Skin epidermis (tissue), 12 donors: ENCODE data around the gene NELL1.

ENCODE experiments used
- H3K27ac ChIP-seq, 21 experiments: fragments of 200-600 bp; sonication (generic) in 11 of 21; one replicate each; pipeline ENCODE4 v1.5.0; 2020; ENCODE audit warnings: mild to moderate bottlenecking in 3 of 21, inconsistent platforms in 2 of 21, moderate library complexity in 2 of 21
- H3K4me3 ChIP-seq, 7 experiments: fragments of 200-600 bp; sonication (generic) in 2 of 7; one replicate each; pipeline ENCODE4 v1.5.0; 2020; ENCODE audit warnings: inconsistent platforms in 2 of 7, mild to moderate bottlenecking in 2 of 7, moderate library complexity in 1 of 7

The NELL1 gene

GRCh38 chr11:21369947-21370346 is 700.6 kb downstream of the NELL1 start:
- H3K27ac ChIP-seq = no peak overlapping the region

GRCh38 chr11:21371044-21371443 is 701.7 kb downstream of the NELL1 start:
- H3K27ac ChIP-seq = no peak overlapping the region
- no peak overlapping the region for H3K4me3 ChIP-seq

More at GRCh38 chr11:21369947-21370346, 700.6 kb downstream of the NELL1 start:
- no peak overlapping the region for H3K4me3 ChIP-seq

GRCh38 chr11:21372672-21373071 is 703.3 kb downstream of the NELL1 start:
- Histone ChIP-seq H3K27ac (no peak overlapping the region), H3K4me3 (no peak overlapping the region)

- Histone ChIP-seq H3K27ac (no peak overlapping the region), H3K4me3 (no peak overlapping the region)
Observed at GRCh38 chr11:21374376-21374775, 705.0 kb downstream of the NELL1 start.

GRCh38 chr11:21385669-21386440 is 716.5 kb downstream of the NELL1 start:
- H3K27ac ChIP-seq = no peak overlapping the region

GRCh38 chr11:21390430-21390829 is 721.0 kb downstream of the NELL1 start:
- H3K27ac ChIP-seq = no peak overlapping the region
- no peak overlapping the region for H3K4me3 ChIP-seq

More at GRCh38 chr11:21385669-21386440, 716.5 kb downstream of the NELL1 start:
- no peak overlapping the region for H3K4me3 ChIP-seq

GRCh38 chr11:21396342-21397008 is 727.1 kb downstream of the NELL1 start:
- Histone ChIP-seq H3K4me3 (no peak overlapping the region), H3K27ac (no peak overlapping the region)

GRCh38 chr11:21398195-21398594 is 728.8 kb downstream of the NELL1 start:
- H3K27ac ChIP-seq = no peak overlapping the region
- H3K4me3 ChIP-seq = no peak overlapping the region

- Histone ChIP-seq H3K4me3 (no peak overlapping the region), H3K27ac (no peak overlapping the region)
Observed at GRCh38 chr11:21401496-21401895, 732.1 kb downstream of the NELL1 start.

- no peak overlapping the region for H3K4me3 ChIP-seq
- peak overlapping the region in 1 of 21 experiments; percentile 10 for H3K27ac ChIP-seq
Observed at GRCh38 chr11:21402274-21402673, 732.9 kb downstream of the NELL1 start.

GRCh38 chr11:21403069-21403468 is 733.7 kb downstream of the NELL1 start:
- Histone ChIP-seq H3K27ac (no peak overlapping the region), H3K4me3 (no peak overlapping the region)

- H3K27ac ChIP-seq = no peak overlapping the region
- no peak overlapping the region for H3K4me3 ChIP-seq
Observed at GRCh38 chr11:21405422-21405821, 736.0 kb downstream of the NELL1 start.

GRCh38 chr11:21410513-21410912 is 741.1 kb downstream of the NELL1 start:
- H3K4me3 ChIP-seq = no peak overlapping the region
- no peak overlapping the region for H3K27ac ChIP-seq

GRCh38 chr11:21411104-21411503 is 741.7 kb downstream of the NELL1 start:
- no peak overlapping the region for H3K4me3 ChIP-seq
- H3K27ac ChIP-seq = no peak overlapping the region

- Histone ChIP-seq H3K4me3 (no peak overlapping the region), H3K27ac (no peak overlapping the region)
Observed at GRCh38 chr11:21411597-21411996, 742.2 kb downstream of the NELL1 start.

- Histone ChIP-seq H3K27ac (no peak overlapping the region), H3K4me3 (no peak overlapping the region)
Observed at GRCh38 chr11:21412652-21413383, 743.4 kb downstream of the NELL1 start.

GRCh38 chr11:21414953-21415352 is 745.6 kb downstream of the NELL1 start:
- H3K27ac ChIP-seq = no peak overlapping the region
- no peak overlapping the region for H3K4me3 ChIP-seq

- no peak overlapping the region for H3K4me3 ChIP-seq
- H3K27ac ChIP-seq = no peak overlapping the region
Observed at GRCh38 chr11:21415606-21416005, 746.2 kb downstream of the NELL1 start.

GRCh38 chr11:21421711-21422329 is 752.4 kb downstream of the NELL1 start:
- Histone ChIP-seq H3K27ac (no peak overlapping the region), H3K4me3 (no peak overlapping the region)

GRCh38 chr11:21426931-21427330 is 757.5 kb downstream of the NELL1 start:
- Histone ChIP-seq H3K27ac (no peak overlapping the region), H3K4me3 (no peak overlapping the region)
